Small intestine (tissue), 16 donors: ENCODE results near the gene SOCS3. TPM values are rescaled to one million over a fixed set of nuclear protein-coding genes. Genes with fewer than 3 reads are reported as not detected.
A peak's percentile ranks its signal among the peaks of the same experiment; 100 is the strongest.

ENCODE experiments used
- DNase-seq, 2 donors: peaks; one replicate each; pipeline versions ENCODE4 v3.0.0 to v3.0.0-alpha.2; 2013
- FAIRE-seq: peaks from 2 replicates; lab custom pipeline; 2012; peaks lifted over from hg19 to GRCh38; lab: Jason Lieb, UNC
- H3K27ac ChIP-seq, 3 donors: one replicate each; pipeline ENCODE4 v1.5.1; 2013; ENCODE audit warnings: low read length in 2 of 3, mild to moderate bottlenecking in 2 of 3, control low read depth in 1 of 3, inconsistent platforms in 1 of 3, low read depth in 1 of 3, moderate library complexity in 1 of 3
- H3K27me3 ChIP-seq, 3 donors: one replicate each; pipeline ENCODE4 v1.6.1; 2013; ENCODE audit warnings: low read length in 3 of 3, inconsistent platforms in 1 of 3; ENCODE audit not compliant: control insufficient read depth in 3 of 3, insufficient read depth in 3 of 3
- H3K36me3 ChIP-seq, 3 donors: one replicate each; pipeline ENCODE4 v1.6.1; 2013; ENCODE audit warnings: low read length in 3 of 3, inconsistent platforms in 1 of 3, low read depth in 1 of 3, mild to moderate bottlenecking in 1 of 3, moderate library complexity in 1 of 3; ENCODE audit not compliant: control insufficient read depth in 3 of 3, insufficient read depth in 2 of 3
- H3K4me1 ChIP-seq, 3 donors: one replicate each; pipeline ENCODE4 v1.6.1; 2013; ENCODE audit warnings: low read length in 2 of 3, inconsistent platforms in 1 of 3, low read depth in 1 of 3, mild to moderate bottlenecking in 1 of 3, moderate library complexity in 1 of 3; ENCODE audit not compliant: control insufficient read depth in 3 of 3, insufficient read depth in 2 of 3
- H3K4me3 ChIP-seq, 3 donors: one replicate each; pipeline ENCODE4 v1.5.1; 2013; ENCODE audit warnings: low read length in 3 of 3, control low read depth in 1 of 3, inconsistent platforms in 1 of 3, low read depth in 1 of 3, mild to moderate bottlenecking in 1 of 3, moderate library complexity in 1 of 3
- H3K9me3 ChIP-seq, 2 donors: one replicate each; pipeline ENCODE4 v1.6.1; 2013; ENCODE audit warnings: low read depth in 1 of 2, low read length in 1 of 2; ENCODE audit not compliant: control insufficient read depth in 2 of 2, insufficient read depth in 1 of 2
- WGBS, 3 donors: extraction: QIAGEN DNeasy Blood & Tissue Kit; methylation state at CpG; one replicate each; pipeline ENCODE4 v1.1.7; 2013; 5-methylcytosine and 5-hydroxymethylcytosine counted together
- long read RNA-seq, 10 donors: transcript quantifications; one replicate each; lab custom pipeline, GENCODE V29; 2026
- polyA plus RNA-seq, 4 donors: library from polyadenylated mRNA; stranded (reverse) in 3 of 4; unstranded in 1 of 4; fragments of 200-250 nt in 3 of 4; fragments of 120-200 nt in 1 of 4; gene quantifications; one replicate each; pipeline versions ENCODE4 v1.2.1 to v1.2.3, GENCODE V29; 2013
- donor health status: healthy with polysubstance abuse.
- donor health status: control.
- donor health status: control.
- donor health status: Bipolar disorder and iron deficiency.
- donor health status: healthy.

SOCS3 gene, protein sequence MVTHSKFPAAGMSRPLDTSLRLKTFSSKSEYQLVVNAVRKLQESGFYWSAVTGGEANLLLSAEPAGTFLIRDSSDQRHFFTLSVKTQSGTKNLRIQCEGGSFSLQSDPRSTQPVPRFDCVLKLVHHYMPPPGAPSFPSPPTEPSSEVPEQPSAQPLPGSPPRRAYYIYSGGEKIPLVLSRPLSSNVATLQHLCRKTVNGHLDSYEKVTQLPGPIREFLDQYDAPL
- 10 to 100 TPM in 2 of 4 donors, 1 to 10 TPM in 2; 3.4 to 67.3 (median 17.2) TPM for polyA plus RNA-seq
- long read RNA-seq, donor 1: 0 reads
- long read RNA-seq, donor 2, partial matches to known transcripts: 0 of 2 reads
- long read RNA-seq, donor 2, other reads (novel, unspliced or antisense): 0 of 2 reads
- long read RNA-seq, donor 3, transcript SOCS3-201 (2 exons, 2,734 nt): major isoform, 10 of 10 reads
- long read RNA-seq, donor 3, partial matches to known transcripts: 0 of 10 reads
- long read RNA-seq, donor 3, other reads (novel, unspliced or antisense): 0 of 10 reads
- long read RNA-seq, donor 4: 0 reads
- long read RNA-seq, donor 5, partial matches to known transcripts: 0 of 1 reads
- long read RNA-seq, donor 5, other reads (novel, unspliced or antisense): 0 of 1 reads
- long read RNA-seq, donor 6, partial matches to known transcripts: 0 of 3 reads
- long read RNA-seq, donor 6, other reads (novel, unspliced or antisense): 0 of 3 reads
- long read RNA-seq, donor 7, transcript SOCS3-201 (2 exons, 2,734 nt): major isoform, 51 of 51 reads
- long read RNA-seq, donor 7, partial matches to known transcripts: 0 of 51 reads
- long read RNA-seq, donor 7, other reads (novel, unspliced or antisense): 0 of 51 reads
- long read RNA-seq, donor 8, partial matches to known transcripts: 0 of 3 reads
- long read RNA-seq, donor 8, other reads (novel, unspliced or antisense): 0 of 3 reads
- long read RNA-seq, donor 9, partial matches to known transcripts: 0 of 1 reads
- long read RNA-seq, donor 9, other reads (novel, unspliced or antisense): 0 of 1 reads
- long read RNA-seq, donor 10, transcript SOCS3-201 (2 exons, 2,734 nt): major isoform, 11 of 11 reads
- long read RNA-seq, donor 10, partial matches to known transcripts: 0 of 11 reads
- long read RNA-seq, donor 10, other reads (novel, unspliced or antisense): 0 of 11 reads

DNA sequence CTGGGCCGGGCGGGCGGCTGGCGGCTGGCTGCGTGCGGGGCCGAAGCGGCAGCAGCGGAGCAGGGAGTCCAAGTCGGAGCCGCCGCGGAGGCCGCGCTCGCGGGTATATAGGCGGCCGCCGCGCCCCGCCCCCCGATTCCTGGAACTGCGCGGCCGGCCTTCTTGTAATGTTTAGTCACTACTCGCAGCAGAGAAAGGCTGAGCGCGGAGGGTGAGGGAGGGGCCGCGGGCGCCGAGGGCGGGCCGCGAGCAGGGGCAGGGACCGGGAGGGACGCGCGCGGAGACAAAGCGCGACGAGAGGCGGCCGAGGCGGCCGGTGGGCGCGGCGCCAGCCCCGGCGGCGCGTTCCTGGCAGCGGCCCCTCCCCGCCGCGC lies at the start of gene SOCS3:
Gene SOCS3 (minus strand): TSS at position 81 of the 374 bp plus-strand sequence. CDS start 982 bp downstream, outside the sequence.
- H3K36me3 ChIP-seq: peaks cover 0 to 24% (median 0%) of the 10 kb centered on the region in 3 donors
- H3K9me3 ChIP-seq: no peaks in the 10 kb centered on the region
- WGBS, 3 donors: 0 to 1% (median 0%) methylated on average over 21 to 59 of the region's 59 CpGs
- peak within 1 kb of the TSS; percentile 71 to 83 (median 78) for H3K4me3 ChIP-seq
- peak within 1 kb of the TSS; percentile 79 to 97 (median 85) for H3K27ac ChIP-seq
- H3K4me1 ChIP-seq: peaks cover 0 to 35% (median 5%) of the 10 kb centered on the region in 3 donors
- DNase-seq: peak; percentile 93 to 98
- H3K27me3 ChIP-seq: peaks cover 0 to 23% (median 5%) of the 10 kb centered on the region in 3 donors
- no peak for FAIRE-seq

DNA sequence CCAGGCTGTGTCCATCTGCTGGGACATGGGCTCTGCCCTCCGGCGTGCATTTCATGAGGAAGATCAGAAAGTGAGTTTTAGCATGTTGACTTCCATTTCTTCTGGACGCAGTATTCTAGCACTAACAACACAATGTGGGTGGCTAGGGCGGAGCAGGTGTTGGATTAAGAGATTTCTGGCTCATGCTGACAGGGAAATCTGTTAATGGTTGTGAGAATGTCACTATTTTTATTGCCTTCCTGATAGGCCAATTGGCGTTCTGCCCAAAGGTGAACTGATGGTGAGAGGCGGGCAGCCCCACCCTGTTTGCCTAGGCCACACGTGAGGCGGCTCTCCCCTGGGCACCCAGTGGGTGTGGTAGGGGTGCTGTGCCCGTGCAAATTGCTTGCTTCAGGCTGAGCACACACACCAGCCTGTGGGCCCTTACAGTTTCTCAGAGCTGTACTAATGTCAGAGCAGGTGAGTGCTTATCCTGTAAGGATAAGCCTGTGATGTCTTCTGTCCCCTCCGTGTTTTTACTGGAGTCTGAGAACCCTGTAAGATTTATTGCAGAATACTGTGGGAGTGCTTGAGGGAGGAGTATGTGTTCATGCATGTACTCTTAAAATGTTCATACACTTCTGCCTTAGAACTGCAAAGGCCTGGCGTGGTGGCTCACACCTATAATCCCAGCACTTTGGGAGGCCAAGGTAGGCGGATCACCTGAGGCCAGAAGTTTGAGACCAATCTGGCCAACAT lies 49.5 kb upstream of the SOCS3 start:
- 18 to 59% (median 46%) methylated on average over 12 of the region's 12 CpGs for WGBS, 3 donors
- no peak for FAIRE-seq

DNA sequence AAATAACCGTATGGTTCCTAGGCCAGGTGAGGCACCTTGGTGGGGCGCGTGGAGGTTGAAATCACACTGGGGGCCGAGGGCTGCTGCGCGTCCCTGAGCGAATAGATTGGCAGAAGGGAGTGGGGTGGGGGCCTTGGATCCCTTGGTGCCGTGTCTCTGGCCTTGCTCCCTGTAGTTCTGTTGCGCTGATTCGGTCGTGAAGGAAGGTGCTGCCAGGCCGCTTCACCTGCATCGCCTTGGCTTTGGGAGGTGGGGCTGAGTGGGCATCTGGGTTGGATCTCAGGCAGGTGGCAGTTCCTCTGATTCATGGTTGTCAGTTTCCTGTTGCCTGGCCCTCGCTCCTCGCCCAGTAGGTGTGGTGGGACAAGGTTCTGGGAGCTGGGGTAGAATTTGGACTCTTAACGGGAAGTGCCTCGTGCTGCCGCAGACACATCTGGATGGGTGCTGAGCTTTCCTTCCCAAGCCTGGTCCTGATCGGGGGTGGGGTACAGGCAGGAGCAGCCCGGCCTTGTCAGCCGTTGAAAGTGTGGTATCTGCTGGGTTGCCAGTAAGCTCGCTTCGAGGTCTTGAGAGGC lies 48.7 kb upstream of the SOCS3 start:
- H3K27ac ChIP-seq: peak overlapping the region; percentile 67 to 91 (median 86)
- no peak for FAIRE-seq
- WGBS, 3 donors: 15 to 67% (median 51%) methylated on average over 23 of the region's 23 CpGs

More for the DNA sequence above, 49.5 kb upstream of the SOCS3 start:
- peak; percentile 94 to 99 for DNase-seq
- Histone ChIP-seq H3K27ac (peak overlapping the region; percentile 67 to 91 (median 86)), H3K36me3 (peaks cover under 1 to 66% (median 5%) of the 10 kb centered on the region in 3 donors), H3K9me3 (no peaks in the 10 kb centered on the region), H3K4me3 (no peak overlapping the region), H3K27me3 (no peaks in the 10 kb centered on the region), H3K4me1 (peaks cover 13 to 65% (median 27%) of the 10 kb centered on the region in 3 donors)

DNA sequence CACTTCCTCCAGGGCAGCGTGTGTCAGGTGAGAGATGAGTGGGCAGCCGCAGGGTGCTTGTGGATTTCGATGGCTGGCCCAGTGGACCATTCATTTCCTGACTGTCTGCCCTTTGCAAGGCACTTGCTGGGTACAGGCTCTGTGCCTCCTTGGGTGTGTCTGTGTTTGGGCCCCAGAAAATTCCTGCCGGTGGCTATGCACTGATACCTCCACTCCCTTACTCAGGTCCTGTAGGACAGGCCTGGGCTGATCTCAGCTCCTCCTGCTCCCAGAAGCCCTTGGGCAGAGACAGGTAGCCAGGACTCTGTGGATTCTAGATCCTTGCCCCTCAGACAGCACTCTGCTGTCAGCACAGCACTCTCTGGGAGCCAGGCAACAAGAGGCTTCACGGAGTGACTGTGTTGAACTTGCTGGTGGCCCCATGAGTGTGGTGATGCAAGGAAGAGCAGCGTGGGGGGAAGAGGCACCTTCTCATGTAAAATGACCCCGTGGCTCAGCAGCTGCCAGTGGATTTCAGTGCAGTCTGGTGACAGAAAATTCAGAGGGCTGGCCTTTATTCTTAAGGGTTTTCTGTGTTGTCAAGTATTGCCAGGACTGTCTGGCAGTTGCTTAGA lies 47.6 kb upstream of the SOCS3 start:
- FAIRE-seq (no peak), DNase-seq (peak; percentile 27 to 44)
- no peaks in the 10 kb centered on the region for H3K27me3 ChIP-seq
- no peaks in the 10 kb centered on the region for H3K9me3 ChIP-seq
- peaks cover 13 to 53% (median 16%) of the 10 kb centered on the region in 3 donors for H3K4me1 ChIP-seq
- H3K36me3 ChIP-seq: peaks cover 3 to 66% (median 13%) of the 10 kb centered on the region in 3 donors
- H3K4me3 ChIP-seq: no peak overlapping the region
- H3K27ac ChIP-seq: peak overlapping the region in 1 of 3 donors; percentile 74
- WGBS, 3 donors: 64 to 84% (median 68%) methylated on average over 7 of the region's 7 CpGs

More for the DNA sequence above, 48.7 kb upstream of the SOCS3 start:
- Histone ChIP-seq H3K36me3 (peaks cover 3 to 66% (median 8%) of the 10 kb centered on the region in 3 donors), H3K4me3 (no peak overlapping the region), H3K27me3 (no peaks in the 10 kb centered on the region), H3K9me3 (no peaks in the 10 kb centered on the region), H3K4me1 (peaks cover 13 to 57% (median 20%) of the 10 kb centered on the region in 3 donors)
- DNase-seq: peak; percentile 75 to 97

DNA sequence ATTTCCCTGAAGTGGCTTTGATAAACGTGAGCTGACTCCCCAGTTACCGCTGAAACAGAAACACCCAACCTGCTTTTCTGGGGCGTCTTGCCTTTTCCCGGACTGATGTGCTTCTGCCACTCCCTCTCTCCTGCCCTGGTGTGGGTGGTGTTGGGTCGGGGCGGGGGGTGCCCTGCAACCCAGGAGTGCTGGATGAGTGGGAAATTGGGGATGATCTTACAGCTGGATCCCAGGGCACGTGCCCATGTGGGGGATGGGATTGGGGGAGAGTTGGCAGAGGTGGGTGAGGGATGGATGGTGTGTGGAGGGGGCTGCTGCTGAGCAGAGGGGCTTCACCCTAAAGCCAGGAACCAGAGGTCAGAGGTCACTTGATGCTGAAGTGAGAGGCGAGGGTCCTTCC lies 47.0 kb upstream of the SOCS3 start:
- no peak for FAIRE-seq
- H3K36me3 ChIP-seq: peaks cover 3 to 66% (median 15%) of the 10 kb centered on the region in 3 donors

DNA sequence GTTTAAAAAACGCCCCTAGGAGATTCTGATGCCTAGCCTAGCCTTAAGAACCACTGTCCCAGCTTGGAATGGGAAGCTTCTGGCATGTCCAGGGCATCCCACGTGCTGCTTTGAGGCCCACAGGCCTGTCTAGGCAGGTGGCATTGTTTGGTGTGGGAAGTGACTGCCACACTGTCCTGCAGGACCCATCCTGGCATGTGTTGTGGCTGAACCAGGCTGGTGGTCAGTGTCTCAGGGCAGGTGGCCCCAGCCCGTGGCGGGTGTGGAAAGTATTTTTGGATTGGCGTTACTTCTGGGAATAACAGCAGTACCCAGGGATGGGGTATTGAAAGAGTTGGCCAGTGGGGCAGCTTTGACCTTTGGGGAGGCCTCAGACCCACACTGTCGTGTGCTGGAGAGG lies 46.5 kb upstream of the SOCS3 start:
- no peak overlapping the region for H3K4me3 ChIP-seq
- FAIRE-seq (no peak), DNase-seq (no peak)
- peaks cover 3 to 71% (median 18%) of the 10 kb centered on the region in 3 donors for H3K36me3 ChIP-seq
- 90 to 92% (median 91%) methylated on average over 6 of the region's 6 CpGs for WGBS, 3 donors
- H3K27me3 ChIP-seq: no peaks in the 10 kb centered on the region
- peaks cover 11 to 44% (median 13%) of the 10 kb centered on the region in 3 donors for H3K4me1 ChIP-seq
- no peak overlapping the region for H3K27ac ChIP-seq
- H3K9me3 ChIP-seq: no peaks in the 10 kb centered on the region

More for the DNA sequence above, 47.0 kb upstream of the SOCS3 start:
- Histone ChIP-seq H3K9me3 (no peaks in the 10 kb centered on the region), H3K27ac (peak overlapping the region in 1 of 3 donors; percentile 74), H3K27me3 (no peaks in the 10 kb centered on the region), H3K4me1 (peaks cover 12 to 48% (median 14%) of the 10 kb centered on the region in 3 donors), H3K4me3 (no peak overlapping the region)
- WGBS, 3 donors: 66 to 74% (median 74%) methylated on average over 8 of the region's 8 CpGs
- DNase-seq: no peak

DNA sequence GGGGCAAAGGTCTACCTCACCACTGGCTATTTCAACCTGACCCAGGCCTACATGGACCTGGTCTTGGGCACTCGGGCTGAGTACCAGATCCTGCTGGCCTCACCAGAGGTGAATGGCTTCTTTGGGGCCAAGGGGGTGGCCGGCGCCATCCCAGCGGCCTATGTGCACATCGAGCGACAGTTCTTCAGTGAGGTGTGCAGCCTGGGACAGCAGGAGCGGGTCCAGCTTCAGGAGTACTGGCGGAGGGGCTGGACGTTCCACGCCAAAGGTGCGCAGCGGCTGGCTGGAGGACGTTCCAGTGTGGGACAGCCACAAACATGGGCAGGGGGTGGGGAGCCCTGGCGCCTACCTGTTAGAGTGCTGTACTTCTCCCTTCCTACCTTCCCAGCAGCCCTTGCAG lies 43.9 kb upstream of the SOCS3 start:
- 92 to 98% (median 95%) methylated on average over 14 of the region's 14 CpGs for WGBS, 3 donors
- no peak overlapping the region for H3K27ac ChIP-seq
- H3K27me3 ChIP-seq: no peaks in the 10 kb centered on the region
- peaks cover 6 to 20% (median 9%) of the 10 kb centered on the region in 3 donors for H3K4me1 ChIP-seq
- DNase-seq (no peak), FAIRE-seq (no peak)
- H3K9me3 ChIP-seq: no peaks in the 10 kb centered on the region
- H3K4me3 ChIP-seq: no peak overlapping the region
- H3K36me3 ChIP-seq: peaks cover 3 to 90% (median 34%) of the 10 kb centered on the region in 3 donors
